Ovary (tissue), 3 donors: ENCODE data around the gene ENTR1.

ENCODE experiments used
- EP300 ChIP-seq: sonication (generic); formaldehyde crosslinking; IDR thresholded peaks from one replicate; pipeline ENCODE4 v1.6.1; 2017; ENCODE audit warnings: antibody characterized with exemption
- POLR2A ChIP-seq: fragments of 450-650 bp; IDR thresholded peaks from one replicate; pipeline ENCODE4 v1.6.1; 2017; ENCODE audit warnings: antibody characterized with exemption, mild to moderate bottlenecking, moderate library complexity
- TF ChIP-seq, protein P1 (sequence below), 3 donors: fragments of 450-650 bp in 2 of 3; fragments of 200-600 bp in 1 of 3; IDR thresholded peaks; one replicate each; pipeline versions ENCODE4 v1.5.1 to v1.8.0; 2016 to 2022; ENCODE audit warnings: antibody characterized with exemption in 3 of 3, mild to moderate bottlenecking in 1 of 3
- donor health status: DM: no; HTN: no; CAD: no.

DNA sequence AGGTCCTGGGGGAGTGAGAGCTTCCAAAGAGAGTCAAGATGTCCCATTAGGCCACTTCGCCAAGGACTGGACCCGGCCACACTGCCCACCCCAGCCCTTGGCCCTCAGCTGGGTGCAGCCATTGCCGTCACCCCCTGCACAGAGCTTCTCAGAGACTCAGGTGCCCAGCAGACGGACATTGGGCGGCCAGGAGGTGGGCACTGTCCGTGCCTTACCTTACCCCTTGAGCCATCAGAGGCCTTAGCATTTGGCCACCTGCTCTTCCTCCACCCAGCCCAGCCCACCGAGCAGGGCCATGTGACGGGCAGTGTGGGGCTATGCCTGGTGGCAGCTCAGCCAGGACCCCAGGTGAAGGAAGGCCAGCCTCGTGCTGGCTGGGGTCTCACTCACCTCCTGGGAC, 43.6 kb downstream of the ENTR1 start:
- TF ChIP-seq, protein P1, sequence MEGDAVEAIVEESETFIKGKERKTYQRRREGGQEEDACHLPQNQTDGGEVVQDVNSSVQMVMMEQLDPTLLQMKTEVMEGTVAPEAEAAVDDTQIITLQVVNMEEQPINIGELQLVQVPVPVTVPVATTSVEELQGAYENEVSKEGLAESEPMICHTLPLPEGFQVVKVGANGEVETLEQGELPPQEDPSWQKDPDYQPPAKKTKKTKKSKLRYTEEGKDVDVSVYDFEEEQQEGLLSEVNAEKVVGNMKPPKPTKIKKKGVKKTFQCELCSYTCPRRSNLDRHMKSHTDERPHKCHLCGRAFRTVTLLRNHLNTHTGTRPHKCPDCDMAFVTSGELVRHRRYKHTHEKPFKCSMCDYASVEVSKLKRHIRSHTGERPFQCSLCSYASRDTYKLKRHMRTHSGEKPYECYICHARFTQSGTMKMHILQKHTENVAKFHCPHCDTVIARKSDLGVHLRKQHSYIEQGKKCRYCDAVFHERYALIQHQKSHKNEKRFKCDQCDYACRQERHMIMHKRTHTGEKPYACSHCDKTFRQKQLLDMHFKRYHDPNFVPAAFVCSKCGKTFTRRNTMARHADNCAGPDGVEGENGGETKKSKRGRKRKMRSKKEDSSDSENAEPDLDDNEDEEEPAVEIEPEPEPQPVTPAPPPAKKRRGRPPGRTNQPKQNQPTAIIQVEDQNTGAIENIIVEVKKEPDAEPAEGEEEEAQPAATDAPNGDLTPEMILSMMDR (IDR thresholded peaks at IDR 0.05): no peak
- TF ChIP-seq POLR2A (no peak), EP300 (no peak)
